WTC11 (cell line): Measurements from ENCODE around the gene TNS2. TPM values are rescaled to one million over a fixed set of nuclear protein-coding genes. Genes with fewer than 3 reads are reported as not detected.

Experiments
- ATAC-seq: fragments of 200-7000 bp; cut with Tn5 transposase; 2 replicates; pipeline ENCODE4 v1.10.0; 2021; ENCODE audit warnings: mild to moderate bottlenecking, moderate library complexity
- CTCF ChIA-PET: fragments of 300-600 bp; sonication (Branson Sonifier 250); formaldehyde crosslinking; loops from one replicate; lab custom pipeline; 2021; ENCODE audit warnings: antibody characterized with exemption; lab: Charles Lee
- POLR2A ChIA-PET: fragments of 350-600 bp; sonication (Branson Sonifier 250); formaldehyde crosslinking; loops from one replicate; lab custom pipeline; 2021; ENCODE audit warnings: antibody characterized with exemption; lab: Charles Lee
- DNase-seq: peaks from one replicate; pipeline ENCODE4 v3.0.0; 2021; ENCODE audit warnings: low spot score
- H3K27ac Mint-ChIP-seq: 2 replicates; pipeline ENCODE4 v1.8.0; 2021; ENCODE audit warnings: mixed read lengths
- H3K27me3 Mint-ChIP-seq: 2 replicates; pipeline ENCODE4 v1.8.0; 2021; ENCODE audit warnings: low read depth, mild to moderate bottlenecking, moderate library complexity, mixed read lengths
- H3K36me3 Mint-ChIP-seq: 2 replicates; pipeline ENCODE4 v1.8.0; 2021; ENCODE audit warnings: mixed read lengths
- H3K4me1 Mint-ChIP-seq: 2 replicates; pipeline ENCODE4 v1.8.0; 2022; ENCODE audit warnings: mixed read lengths
- H3K4me3 Mint-ChIP-seq: 2 replicates; pipeline ENCODE4 v1.8.0; 2021; ENCODE audit warnings: mild to moderate bottlenecking, moderate library complexity, mixed read lengths
- H3K9me3 Mint-ChIP-seq: 2 replicates; pipeline ENCODE4 v1.8.0; 2021; ENCODE audit warnings: mixed read lengths
- ATF6 ChIP-seq: sonication (generic); formaldehyde crosslinking; IDR thresholded peaks from 2 replicates; pipeline ENCODE4 v1.8.1; 2023; ENCODE audit warnings: mild to moderate bottlenecking, missing genetic modification reagents
- E2F4 ChIP-seq: sonication (generic); formaldehyde crosslinking; IDR thresholded peaks from 2 replicates; pipeline ENCODE4 v1.8.1; 2022; ENCODE audit warnings: low read depth, mild to moderate bottlenecking, moderate library complexity, missing genetic modification reagents, borderline replicate concordance
- E2F5 ChIP-seq: sonication (generic); formaldehyde crosslinking; IDR thresholded peaks from 2 replicates; pipeline ENCODE4 v1.8.1; 2022; ENCODE audit warnings: mild to moderate bottlenecking, moderate library complexity, missing genetic modification reagents
- ETV6 ChIP-seq: sonication (generic); formaldehyde crosslinking; IDR thresholded peaks from 2 replicates; pipeline ENCODE4 v1.8.1; 2022; ENCODE audit warnings: mild to moderate bottlenecking, missing genetic modification reagents
- FOXJ3 ChIP-seq: sonication (generic); formaldehyde crosslinking; IDR thresholded peaks from 2 replicates; pipeline ENCODE4 v1.9.0; 2021; ENCODE audit warnings: missing genetic modification reagents, mild to moderate bottlenecking, borderline replicate concordance
- FOXK1 ChIP-seq: sonication (generic); formaldehyde crosslinking; IDR thresholded peaks from 2 replicates; pipeline ENCODE4 v1.8.0; 2022; ENCODE audit warnings: mild to moderate bottlenecking, moderate library complexity, missing genetic modification reagents
- FOXP1 ChIP-seq: sonication (generic); formaldehyde crosslinking; IDR thresholded peaks from 2 replicates; pipeline ENCODE4 v1.8.0; 2022; ENCODE audit warnings: missing genetic modification reagents, mild to moderate bottlenecking, moderate library complexity, borderline replicate concordance
- GRHL2 ChIP-seq: fragments of 250-450 bp; sonication (Bioruptor Pico); IDR thresholded peaks from 2 replicates; pipeline ENCODE4 v1.8.0; 2022; ENCODE audit warnings: mild to moderate bottlenecking, moderate library complexity; ENCODE audit not compliant: insufficient replicate concordance, severe bottlenecking
- IRF2 ChIP-seq: sonication (generic); formaldehyde crosslinking; IDR thresholded peaks from 2 replicates; pipeline ENCODE4 v1.8.0; 2022; ENCODE audit warnings: low read depth, missing genetic modification reagents, borderline replicate concordance
- JUN ChIP-seq: sonication (generic); formaldehyde crosslinking; IDR thresholded peaks from 2 replicates; pipeline ENCODE4 v1.8.0; 2023; ENCODE audit warnings: mild to moderate bottlenecking, missing genetic modification reagents
- MLX ChIP-seq: sonication (generic); formaldehyde crosslinking; IDR thresholded peaks from 2 replicates; pipeline ENCODE4 v1.8.1; 2023; ENCODE audit warnings: mild to moderate bottlenecking, missing genetic modification reagents, moderate library complexity
- PRDM15 ChIP-seq: sonication (generic); formaldehyde crosslinking; IDR thresholded peaks from 2 replicates; pipeline ENCODE4 v1.8.0; 2022; ENCODE audit warnings: missing genetic modification reagents
- PREB ChIP-seq: sonication (generic); formaldehyde crosslinking; IDR thresholded peaks from 2 replicates; pipeline ENCODE4 v1.8.1; 2022; ENCODE audit warnings: mild to moderate bottlenecking, missing genetic modification reagents, moderate library complexity, borderline replicate concordance
- SMAD3 ChIP-seq: sonication (generic); formaldehyde crosslinking; IDR thresholded peaks from 2 replicates; pipeline ENCODE4 v1.8.0; 2022; ENCODE audit warnings: missing genetic modification reagents, mild to moderate bottlenecking, borderline replicate concordance
- TEAD1 ChIP-seq: sonication (generic); formaldehyde crosslinking; IDR thresholded peaks from 2 replicates; pipeline ENCODE4 v1.8.0; 2022; ENCODE audit warnings: mild to moderate bottlenecking, missing genetic modification reagents
- TEAD4 ChIP-seq: sonication (generic); formaldehyde crosslinking; IDR thresholded peaks from 2 replicates; pipeline ENCODE4 v1.8.0; 2022; ENCODE audit warnings: mild to moderate bottlenecking, missing genetic modification reagents
- ZNF121 ChIP-seq: sonication (generic); formaldehyde crosslinking; IDR thresholded peaks from 2 replicates; pipeline ENCODE4 v1.8.0; 2023; ENCODE audit warnings: missing genetic modification reagents
- ZNF138 ChIP-seq: sonication (generic); formaldehyde crosslinking; conservative IDR thresholded peaks from 2 replicates; pipeline ENCODE4 v1.8.1; 2022; ENCODE audit warnings: mild to moderate bottlenecking, moderate library complexity, missing genetic modification reagents
- ZNF416 ChIP-seq: fragments of 250-450 bp; sonication (Bioruptor Pico); IDR thresholded peaks from 2 replicates; pipeline ENCODE4 v1.9.0; 2021; ENCODE audit warnings: mild to moderate bottlenecking, inconsistent platforms
- total RNA-seq: library from RNA; stranded (reverse); gene quantifications from 3 replicates; pipeline ENCODE4 v1.2.3, GENCODE V29; 2021

Gene TNS2
- total RNA-seq, 1 experiment from 2014 or later, result 7.7 TPM

GRCh38 chr12:53063708-53064612 lies 14.1 kb downstream of the TNS2 start (continued):
- TF ChIP-seq E2F5 (CRISPR knock-in tag) (no peak), TEAD1 (CRISPR knock-in tag) (no peak), FOXJ3 (CRISPR knock-in tag) (no peak), ETV6 (no peak), ATF6 (CRISPR knock-in tag) (no peak), SMAD3 (CRISPR knock-in tag) (no peak)

GRCh38 chr12:53064613-53065436 lies 15.0 kb downstream of the TNS2 start:
- no peak overlapping the region for H3K27ac Mint-ChIP-seq

GRCh38 chr12:53065470-53065869 lies 15.6 kb downstream of the TNS2 start:
- Mint-ChIP-seq H3K4me3 (no peak overlapping the region), H3K4me1 (peaks cover 23% of the 10 kb centered on the region), H3K27me3 (peaks cover 26% of the 10 kb centered on the region), H3K27ac (no peak overlapping the region), H3K9me3 (no peaks in the 10 kb centered on the region), H3K36me3 (no peaks in the 10 kb centered on the region)
- TF ChIP-seq JUN (no peak), MLX (CRISPR knock-in tag) (no peak), FOXP1 (no peak), ZNF138 (no peak), ZNF121 (CRISPR knock-in tag) (no peak), TEAD4 (CRISPR knock-in tag) (no peak), E2F4 (no peak), PREB (no peak), PRDM15 (CRISPR knock-in tag) (no peak), GRHL2 (CRISPR knock-in tag) (no peak)
- POLR2A ChIA-PET, result interaction anchor here (1.1 kb wide), 4 partner anchors 11 to 34 kb away, joined by 4 to 6 read pairs (median 6); partner anchors contain the start of genes IGFBP6 and SPRYD3
- no peak for ATAC-seq
- CTCF ChIA-PET, result interaction anchor here (0.6 to 11.2 kb wide), 56 partner anchors 8 to 1848 kb away, joined by 3 to 474 read pairs (median 6); partner anchors contain the start of genes AAAS, CSAD, ESPL1 and IGFBP6
- peak; percentile 8 for DNase-seq

More at GRCh38 chr12:53064613-53065436, 15.0 kb downstream of the TNS2 start:
- H3K9me3 Mint-ChIP-seq, result no peaks in the 10 kb centered on the region
- DNase-seq, result peak; percentile 4
- ChIA-PET CTCF (interaction anchor here (0.6 to 11.2 kb wide), 32 partner anchors 10 to 1847 kb away, joined by 3 to 474 read pairs (median 10); partner anchors contain the start of genes AAAS, CSAD, ESPL1 and IGFBP6), POLR2A (no interaction called here)
- H3K27me3 Mint-ChIP-seq, result peaks cover 31% of the 10 kb centered on the region
- no peaks in the 10 kb centered on the region for H3K36me3 Mint-ChIP-seq
- TF ChIP-seq IRF2 (CRISPR knock-in tag) (no peak), FOXK1 (CRISPR knock-in tag) (no peak), ZNF416 (no peak)
- H3K4me1 Mint-ChIP-seq, result peaks cover 20% of the 10 kb centered on the region
- no peak overlapping the region for H3K4me3 Mint-ChIP-seq
- ATAC-seq, result no peak
